Fibroblast of pulmonary artery (primary cell): Measurements from ENCODE around the gene CTXN2.

ENCODE experiments used
- DNase-seq: peaks from one replicate; pipeline ENCODE4 v3.0.0-alpha.2; 2010; ENCODE audit warnings: low read depth
- H3K4me3 ChIP-seq: replicated peaks from 2 replicates; pipeline ENCODE4 v1.5.1; 2011; ENCODE audit warnings: low read depth, mild to moderate bottlenecking, control low read depth, low read length, moderate library complexity
- TF ChIP-seq, protein P1 (sequence below): IDR thresholded peaks from 2 replicates; pipeline ENCODE4 v1.5.1; 2011; ENCODE audit warnings: mild to moderate bottlenecking, control low read depth, low read length, inconsistent platforms; ENCODE audit errors: missing control alignments

Gene CTXN2

GRCh38 chr15:48242015-48242414 is 50.5 kb downstream of the CTXN2 start:
- TF ChIP-seq, protein P1, sequence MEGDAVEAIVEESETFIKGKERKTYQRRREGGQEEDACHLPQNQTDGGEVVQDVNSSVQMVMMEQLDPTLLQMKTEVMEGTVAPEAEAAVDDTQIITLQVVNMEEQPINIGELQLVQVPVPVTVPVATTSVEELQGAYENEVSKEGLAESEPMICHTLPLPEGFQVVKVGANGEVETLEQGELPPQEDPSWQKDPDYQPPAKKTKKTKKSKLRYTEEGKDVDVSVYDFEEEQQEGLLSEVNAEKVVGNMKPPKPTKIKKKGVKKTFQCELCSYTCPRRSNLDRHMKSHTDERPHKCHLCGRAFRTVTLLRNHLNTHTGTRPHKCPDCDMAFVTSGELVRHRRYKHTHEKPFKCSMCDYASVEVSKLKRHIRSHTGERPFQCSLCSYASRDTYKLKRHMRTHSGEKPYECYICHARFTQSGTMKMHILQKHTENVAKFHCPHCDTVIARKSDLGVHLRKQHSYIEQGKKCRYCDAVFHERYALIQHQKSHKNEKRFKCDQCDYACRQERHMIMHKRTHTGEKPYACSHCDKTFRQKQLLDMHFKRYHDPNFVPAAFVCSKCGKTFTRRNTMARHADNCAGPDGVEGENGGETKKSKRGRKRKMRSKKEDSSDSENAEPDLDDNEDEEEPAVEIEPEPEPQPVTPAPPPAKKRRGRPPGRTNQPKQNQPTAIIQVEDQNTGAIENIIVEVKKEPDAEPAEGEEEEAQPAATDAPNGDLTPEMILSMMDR, result no peak
- no peak overlapping the region for H3K4me3 ChIP-seq
- DNase-seq, result no peak

GRCh38 chr15:48242535-48242934 is 51.1 kb downstream of the CTXN2 start:
- DNase-seq, result no peak
- TF ChIP-seq, protein P1, result no peak
- H3K4me3 ChIP-seq, result no peak overlapping the region

DNA sequence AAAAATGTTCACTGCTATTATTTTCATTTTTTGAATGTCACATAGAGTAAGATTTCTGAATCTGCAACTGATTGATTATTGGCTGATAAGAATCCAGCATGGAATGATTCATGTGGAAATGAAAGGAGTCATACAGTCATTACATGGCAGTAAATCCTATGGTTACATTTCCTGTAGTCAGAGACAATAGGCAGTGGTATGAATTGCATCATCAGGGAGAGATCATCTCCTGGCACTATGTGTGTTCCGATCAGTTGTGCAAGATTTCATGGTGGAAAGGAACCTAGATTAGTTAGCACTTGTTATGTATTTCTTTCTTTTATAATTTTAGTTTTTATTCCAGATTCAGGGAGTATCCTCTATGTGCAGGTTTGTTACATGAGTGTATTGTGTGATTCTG is 53.5 kb downstream of the CTXN2 start:
- peak; percentile 65 for DNase-seq
- no peak overlapping the region for H3K4me3 ChIP-seq
- TF ChIP-seq, protein P1, result no peak

DNA sequence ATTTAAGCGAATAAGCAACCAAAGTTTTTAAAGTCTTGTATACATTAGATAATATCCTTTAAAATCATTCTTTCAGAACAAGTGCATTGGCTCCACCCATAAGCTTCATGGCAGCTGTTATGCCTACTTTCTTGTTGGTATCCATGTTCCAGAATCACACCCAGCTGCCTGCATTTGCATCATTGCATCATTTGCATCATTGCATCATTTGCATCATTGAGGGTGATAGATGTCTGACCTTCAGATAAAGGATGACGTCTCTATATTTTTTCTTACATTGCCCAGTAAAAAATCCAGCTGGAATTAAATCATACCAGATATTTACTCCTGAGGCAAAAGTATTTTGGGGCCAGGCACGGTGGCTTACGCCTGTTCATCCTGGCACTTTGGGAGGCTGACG is 56.9 kb downstream of the CTXN2 start:
- no peak overlapping the region for H3K4me3 ChIP-seq
- TF ChIP-seq, protein P1, result no peak
- no peak for DNase-seq

- DNase-seq, result peak; percentile 87
- TF ChIP-seq, protein P1, result peak; percentile 74
- no peak overlapping the region for H3K4me3 ChIP-seq
Observed at GRCh38 chr15:48250640-48251076, 59.2 kb downstream of the CTXN2 start.

- H3K4me3 ChIP-seq, result no peak overlapping the region
- TF ChIP-seq, protein P1, result no peak
- DNase-seq, result no peak
Observed at GRCh38 chr15:48253172-48253571, 61.7 kb downstream of the CTXN2 start.
